MM.1S (cell line): ENCODE data around the gene ANO3.

ENCODE experiments used
- CTCF ChIP-seq: fragments of 300-600 bp; sonication (generic); IDR thresholded peaks from 2 replicates; pipeline ENCODE4 v1.5.1; 2016; ENCODE audit warnings: antibody characterized with exemption, low read length, mixed read lengths
- EZH2 ChIP-seq: fragments of 300-600 bp; sonication (generic); optimal IDR thresholded peaks from 2 replicates; pipeline ENCODE3; 2017; ENCODE audit warnings: low read depth, mild to moderate bottlenecking, antibody characterized with exemption, low read length, mixed read lengths

DNA sequence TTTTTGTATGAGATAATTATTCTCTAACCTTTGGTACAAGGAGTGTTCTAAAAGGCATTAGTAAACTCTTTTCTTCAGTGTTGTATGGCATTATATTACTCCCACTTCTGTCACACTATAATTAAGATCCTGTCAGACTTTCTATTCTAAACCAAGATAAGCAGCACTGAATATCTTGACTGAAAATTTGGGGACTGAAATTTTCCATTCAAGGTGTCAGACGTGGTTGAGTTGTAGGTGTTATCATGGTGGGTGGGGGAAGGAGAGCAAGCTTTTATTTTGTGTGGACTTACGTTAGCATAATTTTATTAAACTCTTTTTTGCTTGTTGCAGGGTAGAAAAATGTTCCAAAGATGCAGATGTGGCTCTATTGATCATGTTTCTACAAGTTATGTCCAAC, 217.2 kb downstream of the ANO3 start:
- no peak for TF ChIP-seq CTCF
- TF ChIP-seq EZH2: no peak
